Measurements from ENCODE around the gene SBF1.

The SBF1 gene

DNA sequence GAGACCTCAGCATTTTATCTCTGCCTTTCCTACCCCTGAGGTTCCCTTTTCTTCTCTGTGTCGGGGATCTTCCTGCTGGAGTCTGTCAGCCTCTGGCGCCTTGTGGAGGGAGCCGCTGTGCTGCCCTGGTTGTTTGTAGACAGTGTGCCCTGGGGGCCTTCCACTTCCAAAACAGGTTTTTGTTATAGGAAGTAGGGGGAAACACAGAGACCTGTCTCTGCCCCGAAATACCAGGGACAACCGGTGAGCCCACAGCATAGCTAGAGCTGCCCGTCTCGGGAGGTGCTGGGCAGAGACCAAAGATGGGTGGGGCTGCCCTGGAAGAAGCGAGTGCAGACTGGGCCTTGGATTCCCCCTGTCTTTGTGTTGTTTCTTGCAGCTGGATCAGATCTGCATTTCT, 41.2 kb upstream of the SBF1 start:
- TF ChIP-seq, protein P1, sequence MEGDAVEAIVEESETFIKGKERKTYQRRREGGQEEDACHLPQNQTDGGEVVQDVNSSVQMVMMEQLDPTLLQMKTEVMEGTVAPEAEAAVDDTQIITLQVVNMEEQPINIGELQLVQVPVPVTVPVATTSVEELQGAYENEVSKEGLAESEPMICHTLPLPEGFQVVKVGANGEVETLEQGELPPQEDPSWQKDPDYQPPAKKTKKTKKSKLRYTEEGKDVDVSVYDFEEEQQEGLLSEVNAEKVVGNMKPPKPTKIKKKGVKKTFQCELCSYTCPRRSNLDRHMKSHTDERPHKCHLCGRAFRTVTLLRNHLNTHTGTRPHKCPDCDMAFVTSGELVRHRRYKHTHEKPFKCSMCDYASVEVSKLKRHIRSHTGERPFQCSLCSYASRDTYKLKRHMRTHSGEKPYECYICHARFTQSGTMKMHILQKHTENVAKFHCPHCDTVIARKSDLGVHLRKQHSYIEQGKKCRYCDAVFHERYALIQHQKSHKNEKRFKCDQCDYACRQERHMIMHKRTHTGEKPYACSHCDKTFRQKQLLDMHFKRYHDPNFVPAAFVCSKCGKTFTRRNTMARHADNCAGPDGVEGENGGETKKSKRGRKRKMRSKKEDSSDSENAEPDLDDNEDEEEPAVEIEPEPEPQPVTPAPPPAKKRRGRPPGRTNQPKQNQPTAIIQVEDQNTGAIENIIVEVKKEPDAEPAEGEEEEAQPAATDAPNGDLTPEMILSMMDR (IDR thresholded peaks at IDR 0.05; ENCODE audit: insufficient read depth, low read depth, low read length, missing control alignments) = no peak
- no peak overlapping the region for H3K4me3 ChIP-seq (ENCODE audit: low read length)
- no peak for DNase-seq (ENCODE audit: low read depth)

DNA sequence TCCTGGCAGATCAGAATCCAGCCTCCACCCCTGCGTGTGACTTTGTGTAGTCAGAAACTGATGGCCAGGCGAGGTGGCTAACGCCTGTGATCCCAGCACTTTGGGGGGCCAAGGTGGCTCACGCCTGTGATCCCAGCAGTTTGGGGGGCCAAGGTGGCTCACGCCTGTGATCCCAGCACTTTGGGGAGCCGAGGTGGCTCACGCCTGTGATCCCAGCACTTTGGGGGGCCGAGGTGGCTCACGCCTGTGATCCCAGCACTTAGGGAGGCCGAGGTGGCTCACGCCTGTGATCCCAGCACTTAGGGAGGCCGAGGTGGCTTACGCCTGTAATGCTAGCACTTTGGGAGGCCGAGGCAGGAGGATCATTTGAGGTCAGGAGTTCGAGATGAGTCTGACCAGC, 38.3 kb upstream of the SBF1 start:
- no peak overlapping the region for H3K4me3 ChIP-seq (ENCODE audit: low read length)
- no peak for DNase-seq (ENCODE audit: low read depth)
- TF ChIP-seq, protein P1 (IDR thresholded peaks at IDR 0.05; ENCODE audit: insufficient read depth, low read depth, low read length, missing control alignments) = no peak

DNA sequence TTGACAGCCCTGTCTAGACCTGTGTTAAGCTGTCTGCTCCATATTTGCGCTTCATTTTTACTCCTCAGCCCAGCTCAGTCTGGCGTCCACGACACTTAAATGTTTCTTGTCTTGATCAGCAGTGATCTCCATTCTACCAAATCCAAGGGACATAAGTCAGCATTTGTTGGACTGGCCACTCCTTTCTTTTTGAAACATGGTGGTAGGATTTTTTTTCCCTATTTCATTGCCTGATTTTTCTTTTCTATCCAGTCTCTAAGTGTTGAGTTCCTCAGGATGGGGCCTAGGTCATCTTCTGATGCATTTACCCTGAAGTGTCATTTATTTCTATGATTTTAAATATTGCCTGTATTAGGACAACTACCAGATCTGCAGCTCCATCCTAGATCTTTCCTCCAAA, 34.1 kb upstream of the SBF1 start:
- peak overlapping the region; percentile 65 for H3K4me3 ChIP-seq (ENCODE audit: low read length)
- TF ChIP-seq, protein P1 (IDR thresholded peaks at IDR 0.05; ENCODE audit: insufficient read depth, low read depth, low read length, missing control alignments) = no peak

DNA sequence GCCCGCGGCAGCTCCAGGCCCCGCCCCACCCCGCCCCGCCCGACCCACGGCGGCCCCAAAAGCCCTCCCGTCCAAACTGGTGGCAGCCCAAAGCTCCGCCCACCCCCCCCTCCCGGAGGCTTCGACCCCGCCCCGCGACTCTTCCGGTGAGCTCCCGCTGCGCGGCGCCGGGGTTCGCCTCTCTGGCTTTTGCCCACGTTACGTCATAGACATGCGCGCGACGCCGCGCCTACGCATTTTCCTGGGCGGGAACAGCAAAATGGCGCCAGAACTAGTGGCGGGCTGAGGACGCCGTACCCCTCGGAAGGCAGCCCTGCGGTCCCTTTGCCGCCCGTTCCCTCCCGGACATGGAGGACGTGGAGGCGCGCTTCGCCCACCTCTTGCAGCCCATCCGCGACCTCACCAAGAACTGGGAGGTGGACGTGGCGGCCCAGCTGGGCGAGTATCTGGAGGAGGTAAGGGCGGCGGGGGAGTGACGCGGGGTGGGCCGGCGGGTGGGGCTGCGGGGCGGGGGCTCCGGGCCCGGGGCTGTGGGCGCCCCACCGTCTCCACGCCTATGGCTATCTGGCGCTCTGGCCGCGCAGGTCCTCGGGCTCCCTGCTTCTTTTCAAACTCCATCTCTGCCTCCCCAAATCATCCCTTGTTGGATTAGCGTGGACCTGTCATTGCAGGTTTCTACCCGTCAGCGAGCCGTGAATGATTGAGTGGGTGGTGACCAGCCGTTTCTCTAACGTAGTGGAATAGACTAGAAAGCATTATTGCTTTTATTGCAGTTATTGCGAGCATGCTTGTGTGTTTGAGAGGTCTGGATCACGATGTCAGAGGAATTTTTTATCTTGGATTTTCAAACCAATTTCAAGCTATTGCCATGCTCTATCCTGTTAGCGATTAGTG, 33.4 kb upstream of the SBF1 start, which contains the start of gene NCAPH2:
NCAPH2 (plus strand) TSS at position 234 of the 894 bp plus-strand sequence; CDS start at position 348, 114 bp downstream.
- TF ChIP-seq, protein P1 (IDR thresholded peaks at IDR 0.05; ENCODE audit: insufficient read depth, low read depth, low read length, missing control alignments) = no peak
- peak within 1 kb of the TSS; percentile 90 for H3K4me3 ChIP-seq (ENCODE audit: low read length)
- peak; percentile 98 for DNase-seq (ENCODE audit: low read depth)

More for the DNA sequence above, 34.1 kb upstream of the SBF1 start:
- DNase-seq (ENCODE audit: low read depth) = no peak

DNA sequence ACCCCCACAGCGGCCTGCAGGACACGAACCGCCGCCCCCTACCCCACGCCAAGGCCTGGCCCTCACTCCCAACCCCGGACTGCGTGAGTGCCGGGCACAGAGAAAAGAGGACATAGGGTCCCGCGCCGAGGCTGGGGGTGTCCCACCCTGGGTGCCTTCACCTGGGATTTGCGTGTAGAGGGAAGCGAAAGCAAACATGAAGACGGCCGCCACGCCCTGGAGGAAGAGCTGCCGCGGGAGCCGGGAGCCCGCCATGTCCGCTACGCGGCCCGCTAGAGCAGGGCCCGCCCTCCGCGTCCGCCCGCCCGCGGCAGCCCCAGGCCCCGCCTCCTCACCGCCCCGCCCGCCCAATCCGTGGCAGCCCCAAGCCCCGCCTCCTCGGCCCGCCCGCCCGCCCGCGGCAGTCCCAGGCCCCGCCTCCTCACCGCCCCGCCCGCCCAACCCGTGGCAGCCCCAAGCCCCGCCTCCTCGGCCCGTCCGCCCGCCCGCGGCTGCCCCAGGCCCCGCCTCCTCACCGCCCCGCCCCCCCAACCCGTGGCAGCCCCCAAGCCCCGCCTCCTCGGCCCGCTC, 32.7 kb upstream of the SBF1 start, which contains the start of gene LMF2:
LMF2 (minus strand) TSS at position 282 of the 570 bp plus-strand sequence; CDS start at position 255, 27 bp downstream.
- DNase-seq (ENCODE audit: low read depth) = peak; percentile 87
- TF ChIP-seq, protein P1 (IDR thresholded peaks at IDR 0.05; ENCODE audit: insufficient read depth, low read depth, low read length, missing control alignments) = no peak
- peak within 1 kb of the TSS; percentile 90 for H3K4me3 ChIP-seq (ENCODE audit: low read length)

DNA sequence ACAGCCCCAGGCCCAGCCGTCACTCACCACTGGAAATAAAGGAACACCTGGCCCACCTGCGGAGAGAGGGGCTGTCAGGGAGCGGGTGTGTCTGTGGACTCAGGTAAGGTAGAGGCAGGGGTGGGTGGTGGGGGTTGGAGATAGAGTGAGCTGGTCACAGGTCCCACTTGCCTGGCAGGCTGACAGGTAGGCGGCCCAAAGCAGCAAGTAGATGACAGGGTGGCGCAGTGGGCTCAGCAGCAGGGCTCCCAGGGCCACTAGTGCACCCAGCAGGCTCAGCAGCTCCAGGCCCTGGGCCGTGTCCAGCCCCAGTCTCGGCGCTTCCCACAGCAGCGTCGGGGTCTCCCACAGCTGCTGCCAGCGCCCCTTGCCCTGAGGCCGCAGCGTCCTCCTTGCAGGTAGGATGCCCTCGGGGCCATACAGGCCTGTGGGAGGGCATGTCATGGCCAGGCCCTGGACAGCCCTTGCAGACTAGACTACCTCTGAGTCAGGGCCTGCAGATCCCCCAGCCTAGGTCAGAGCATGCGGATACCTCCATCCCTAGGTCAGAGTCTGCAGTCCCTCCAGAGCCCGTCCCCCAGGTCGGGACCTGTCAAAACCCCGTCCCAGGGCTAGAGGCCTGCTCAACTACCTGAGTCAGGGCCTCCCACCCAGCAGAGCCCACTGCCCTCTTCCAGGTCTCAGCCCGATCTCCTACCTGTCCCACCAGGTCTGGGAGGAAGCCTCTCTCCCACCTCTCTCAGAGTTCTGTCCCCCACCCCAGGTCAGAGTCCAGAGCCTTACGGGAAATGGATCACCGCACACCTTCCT, 32.0 kb upstream of the SBF1 start:
- peak overlapping the region; percentile 90 for H3K4me3 ChIP-seq (ENCODE audit: low read length)
- TF ChIP-seq, protein P1 (IDR thresholded peaks at IDR 0.05; ENCODE audit: insufficient read depth, low read depth, low read length, missing control alignments) = no peak
- DNase-seq (ENCODE audit: low read depth) = no peak

Data from epithelial cell of esophagus (primary cell).